HG03095 (cell line): ENCODE measurements around the gene SDCCAG8.
A peak's percentile ranks its signal among the peaks of the same experiment; 100 is the strongest.
"Not testable (repeated sequence)": the region's sequence is repeated elsewhere in the genome, so short reads cannot be mapped to it uniquely, and the experiment has no call there.

ENCODE experiments used
- ATAC-seq: cut with Tn5 transposase; IDR thresholded peaks from one replicate; pipeline ENCODE4 v1.9.1; 2021; ENCODE audit warnings: moderate library complexity; ENCODE audit not compliant: unreplicated experiment

SDCCAG8 gene

DNA sequence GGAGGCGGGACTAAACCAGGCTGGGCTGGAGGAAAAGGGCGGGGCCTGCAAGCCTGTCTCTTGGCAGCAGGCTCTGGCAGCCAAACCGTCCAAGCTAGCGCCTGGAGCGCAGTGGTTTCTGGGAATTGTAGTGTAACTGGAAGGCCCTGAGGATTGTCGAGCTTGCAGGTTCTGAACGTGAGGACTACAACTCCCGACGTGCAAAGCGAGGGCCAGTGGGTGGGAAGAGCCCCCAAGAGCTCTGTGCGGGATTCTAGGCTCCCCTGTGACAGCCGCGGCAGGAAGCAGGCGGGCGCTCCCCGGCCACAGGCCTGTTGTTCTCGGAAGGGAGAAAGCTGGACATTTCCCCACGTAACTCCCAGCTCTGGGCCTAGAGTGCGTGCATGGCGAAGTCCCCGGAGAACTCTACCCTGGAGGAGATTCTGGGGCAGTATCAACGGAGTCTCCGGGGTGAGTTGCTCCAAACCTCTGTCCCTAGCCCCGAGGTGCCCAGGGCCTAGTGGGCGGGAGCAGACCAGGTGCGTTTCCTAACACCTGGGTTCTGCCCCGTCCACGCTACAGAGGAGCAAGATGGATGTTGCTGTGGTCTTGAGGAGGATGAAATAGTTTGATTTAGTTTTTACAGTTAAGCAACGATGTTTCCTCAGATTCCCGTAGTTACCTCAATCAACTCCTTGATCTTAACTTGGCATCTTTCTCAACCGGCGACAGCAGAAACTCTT lies at the start of gene SDCCAG8:
TSS of gene SDCCAG8 (plus strand) at position 251 of the 722 bp plus-strand sequence. CDS start at position 384, 133 bp downstream.
- peak; percentile 71 for ATAC-seq

DNA sequence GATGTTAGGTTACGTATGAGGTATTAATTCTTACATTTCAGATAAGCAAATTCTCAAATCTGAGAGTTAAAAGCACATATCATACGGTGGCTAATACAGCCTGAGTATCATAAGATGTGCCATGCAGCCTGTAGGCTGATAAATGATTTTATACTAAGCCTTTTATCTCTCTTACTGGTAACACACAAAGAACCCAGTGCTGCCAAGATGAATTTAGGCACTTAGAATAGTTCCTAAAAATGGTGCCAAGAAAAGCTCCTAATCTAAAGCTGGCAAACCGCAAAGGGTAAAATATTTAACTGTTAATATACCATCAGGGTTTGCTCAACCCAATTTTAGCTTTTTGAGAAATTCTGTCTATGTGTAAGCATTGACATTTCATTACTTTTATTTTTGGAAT lies 43.9 kb upstream of the SDCCAG8 start:
- not testable (repeated sequence) for ATAC-seq

DNA sequence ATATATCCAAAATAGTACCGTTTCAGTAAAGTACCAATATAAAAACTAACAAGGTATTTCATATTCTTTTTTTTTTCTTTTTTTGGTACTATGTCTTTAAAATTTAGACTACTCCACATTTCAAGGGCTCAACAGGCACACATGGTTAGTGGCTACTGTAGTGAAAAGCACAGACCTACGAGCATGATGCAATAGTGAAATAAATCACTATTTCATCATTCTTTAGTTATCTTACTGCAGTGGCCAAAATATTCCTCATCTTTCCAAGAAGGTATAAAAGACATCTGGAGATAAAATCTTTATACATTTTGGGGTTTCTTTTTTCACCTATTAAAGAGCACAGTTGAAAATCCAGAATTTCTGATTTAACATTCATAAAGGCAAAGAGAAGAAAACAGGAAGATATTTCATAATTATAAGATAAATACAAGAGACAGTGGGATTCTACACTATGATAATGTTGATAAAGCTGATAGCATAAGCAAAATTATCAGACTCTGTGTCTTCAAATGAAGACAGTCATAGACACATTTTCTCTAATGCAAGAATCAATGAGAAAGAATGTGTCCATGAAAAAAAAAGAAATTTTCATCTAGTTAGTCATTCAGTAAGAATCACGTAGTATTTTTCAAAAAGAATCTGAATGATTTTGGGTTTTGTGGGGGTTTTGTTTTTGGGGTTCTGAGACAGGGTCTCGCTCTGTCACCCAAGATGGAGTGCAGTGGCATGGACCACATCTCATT lies 42.6 kb upstream of the SDCCAG8 start:
- ATAC-seq = no peak

DNA sequence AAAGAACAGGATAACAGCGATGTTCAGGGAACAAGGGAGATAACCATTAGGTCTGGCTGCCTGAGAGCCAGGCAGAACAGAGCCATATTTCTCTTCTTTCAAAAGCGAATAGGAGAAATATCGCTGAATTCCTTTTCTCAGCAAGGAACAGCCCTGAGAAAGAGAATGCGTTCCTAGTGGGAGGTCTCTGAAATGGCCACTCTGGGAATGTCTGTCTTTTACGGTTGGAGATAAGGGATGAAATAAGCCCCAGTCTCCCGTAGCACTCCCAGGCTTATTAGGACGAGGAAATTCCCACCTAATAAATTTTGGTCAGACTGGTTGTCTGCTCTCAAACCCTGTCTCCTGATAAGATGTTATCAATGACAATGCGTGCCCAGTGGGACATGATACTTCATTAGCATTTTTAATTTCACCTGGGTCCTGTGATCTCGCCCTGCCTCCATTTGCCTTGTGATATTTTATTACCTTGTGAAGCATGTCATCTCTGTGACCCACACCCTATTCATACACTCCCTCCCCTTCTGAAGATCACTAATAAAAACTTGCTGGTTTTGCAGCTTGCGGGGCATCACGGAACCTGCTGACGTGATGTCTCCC lies 40.5 kb upstream of the SDCCAG8 start:
- not testable (repeated sequence) for ATAC-seq

DNA sequence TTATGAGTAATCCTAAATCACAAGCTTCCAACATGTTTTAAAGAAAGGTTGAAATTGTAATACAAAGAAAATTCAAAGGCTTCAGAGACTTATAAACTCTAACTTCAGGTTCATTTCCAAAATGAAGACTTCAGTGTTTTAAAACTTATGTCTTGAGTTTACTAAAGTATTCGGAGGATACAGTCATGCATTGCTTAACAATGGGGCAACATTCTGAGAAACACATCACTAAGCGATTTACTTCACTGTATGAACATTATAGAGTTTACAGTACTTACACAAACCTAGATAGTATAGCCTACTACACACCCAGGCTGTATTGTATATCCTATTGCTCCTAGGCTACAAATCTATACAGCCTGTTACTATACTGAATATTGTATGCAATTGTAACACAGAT lies 39.1 kb upstream of the SDCCAG8 start:
- no peak for ATAC-seq

DNA sequence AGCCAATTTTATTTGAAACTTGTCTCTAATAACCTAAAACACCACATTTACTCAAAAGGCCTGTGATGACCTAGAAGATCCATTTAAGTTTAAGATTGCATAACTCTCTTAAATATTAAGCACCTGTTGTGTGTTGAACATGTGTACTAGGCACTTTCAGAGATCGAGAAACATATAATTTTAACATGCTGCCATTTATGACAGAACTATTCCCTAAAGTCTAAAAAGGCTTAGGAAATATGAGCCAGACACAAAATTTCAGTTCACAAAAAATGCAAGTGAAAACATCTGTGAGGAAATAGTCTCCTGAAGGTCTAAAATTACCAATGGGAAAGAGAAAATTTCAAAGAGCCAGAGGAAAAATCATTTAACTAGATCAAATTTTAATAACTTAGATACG lies 38.5 kb upstream of the SDCCAG8 start:
- ATAC-seq = no peak

DNA sequence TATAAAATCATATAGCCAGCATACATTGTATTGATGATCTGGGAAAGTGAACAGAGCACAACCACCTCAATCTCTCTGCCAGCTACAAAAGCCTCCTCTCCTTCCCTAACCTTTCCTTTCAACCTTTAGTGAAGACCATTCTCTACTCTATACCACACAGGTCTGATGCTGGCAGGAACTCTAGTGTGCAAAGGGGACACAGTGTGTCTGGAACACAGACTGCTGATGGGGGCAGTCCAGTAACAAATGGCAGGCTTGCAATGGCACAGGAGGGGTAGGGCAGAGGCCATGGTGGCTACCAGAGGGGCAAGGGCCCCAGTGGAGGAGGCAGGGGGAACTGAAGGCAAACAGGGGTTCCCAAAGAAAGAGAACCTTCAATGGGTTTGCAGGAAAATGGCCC lies 37.8 kb upstream of the SDCCAG8 start:
- ATAC-seq = no peak

DNA sequence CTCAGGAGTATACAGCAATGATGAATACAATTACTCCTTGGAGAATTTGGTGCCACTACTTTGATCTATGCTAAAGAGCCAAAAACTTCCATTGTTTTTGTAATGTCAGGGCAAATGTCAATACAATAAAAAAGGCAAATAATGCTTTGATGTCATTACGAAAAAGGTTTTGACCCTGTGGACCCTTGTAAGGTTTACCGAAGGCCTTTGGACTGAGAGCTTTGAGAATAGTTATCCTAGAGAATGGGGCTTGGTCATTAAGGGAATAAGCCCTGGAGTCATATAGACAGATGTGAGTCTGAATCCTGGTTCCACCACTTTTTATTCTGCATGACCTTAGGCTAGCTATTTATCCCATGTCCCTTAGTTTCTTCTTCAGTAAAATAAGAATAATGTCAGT lies 28.2 kb upstream of the SDCCAG8 start:
- no peak for ATAC-seq

DNA sequence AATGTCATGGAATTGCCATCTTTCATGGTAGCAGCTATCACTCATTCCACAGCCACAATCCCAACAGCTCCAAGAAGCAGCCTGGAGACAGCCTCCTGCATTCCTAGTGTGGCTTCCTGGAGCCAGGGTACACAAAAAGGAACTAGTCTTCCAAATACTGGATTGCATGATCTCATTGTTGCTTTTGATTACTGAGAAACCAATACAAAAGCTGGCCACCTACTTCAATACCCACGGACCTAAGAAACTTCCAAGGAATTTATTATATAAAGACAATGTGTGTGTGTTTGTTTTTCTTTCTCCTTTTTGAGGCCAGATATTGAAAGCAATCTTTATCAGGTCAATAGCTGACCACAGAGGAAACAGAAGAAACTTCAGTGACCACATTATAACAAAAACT lies 26.3 kb upstream of the SDCCAG8 start:
- ATAC-seq = no peak

DNA sequence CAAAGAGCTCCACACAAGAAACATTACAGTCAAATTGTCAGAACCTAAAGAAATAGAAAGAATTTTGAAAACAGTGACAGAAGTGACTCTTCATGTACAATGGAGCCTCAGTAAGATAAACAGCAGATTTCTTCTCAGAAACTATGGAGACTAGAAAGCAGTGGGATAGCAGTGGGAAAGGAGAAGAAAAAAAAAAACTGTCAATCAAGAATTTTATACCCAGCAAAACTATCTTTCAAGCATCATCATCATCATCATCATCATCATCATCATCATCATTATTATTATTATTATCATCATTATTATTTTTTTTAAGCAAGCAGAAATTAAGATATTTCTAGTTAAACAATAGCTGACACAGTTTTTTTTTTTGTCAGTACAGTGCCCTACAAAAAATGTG lies 24.9 kb upstream of the SDCCAG8 start:
- ATAC-seq = no peak

DNA sequence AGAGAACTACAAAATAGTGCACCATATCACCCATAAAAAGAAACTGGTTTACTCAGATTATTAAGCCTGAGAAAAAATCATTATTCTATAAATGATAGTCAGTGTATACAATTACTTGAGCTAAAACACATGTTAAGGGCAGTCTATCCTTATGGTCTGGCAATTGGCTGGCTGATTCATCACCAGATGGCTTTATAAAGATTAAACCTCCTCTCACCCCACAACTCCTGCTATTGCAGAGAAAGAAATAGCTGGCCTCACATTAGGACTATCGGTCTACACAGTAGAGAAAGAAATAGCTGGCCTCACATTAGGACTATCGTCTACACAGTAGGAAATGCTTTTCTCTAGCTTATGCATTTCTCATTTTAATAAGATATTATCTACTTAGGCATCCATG lies 21.9 kb upstream of the SDCCAG8 start:
- no peak for ATAC-seq

DNA sequence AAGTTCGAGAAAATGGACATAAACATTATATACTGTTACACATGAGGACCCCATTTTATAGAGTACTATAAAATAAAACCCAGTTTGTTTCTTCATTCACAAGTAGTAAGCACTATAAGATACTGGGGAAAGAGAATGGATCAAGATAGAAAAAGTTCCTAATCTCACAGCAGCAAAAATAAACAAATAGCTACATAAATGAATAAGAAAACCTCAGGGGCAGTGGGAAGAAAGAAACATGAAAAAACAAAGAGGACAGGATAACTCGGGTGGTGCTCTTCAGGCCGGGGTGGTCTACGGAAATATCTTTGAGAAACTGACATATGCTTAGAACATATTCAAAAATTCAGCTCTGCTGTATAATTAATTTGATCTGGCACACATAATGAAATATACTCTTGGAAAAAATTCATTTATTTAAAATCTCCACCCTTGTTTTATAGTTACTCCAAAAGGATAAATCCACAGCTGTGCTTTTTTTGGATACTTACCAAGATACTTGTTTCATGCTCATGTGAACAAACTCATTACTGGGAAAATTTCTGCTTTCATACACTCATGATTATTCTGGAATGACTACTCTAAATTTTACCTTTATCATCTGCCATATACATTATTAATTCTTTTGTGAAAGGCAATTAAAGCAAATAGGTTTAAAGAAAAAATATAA lies 20.7 kb upstream of the SDCCAG8 start:
- ATAC-seq = no peak

DNA sequence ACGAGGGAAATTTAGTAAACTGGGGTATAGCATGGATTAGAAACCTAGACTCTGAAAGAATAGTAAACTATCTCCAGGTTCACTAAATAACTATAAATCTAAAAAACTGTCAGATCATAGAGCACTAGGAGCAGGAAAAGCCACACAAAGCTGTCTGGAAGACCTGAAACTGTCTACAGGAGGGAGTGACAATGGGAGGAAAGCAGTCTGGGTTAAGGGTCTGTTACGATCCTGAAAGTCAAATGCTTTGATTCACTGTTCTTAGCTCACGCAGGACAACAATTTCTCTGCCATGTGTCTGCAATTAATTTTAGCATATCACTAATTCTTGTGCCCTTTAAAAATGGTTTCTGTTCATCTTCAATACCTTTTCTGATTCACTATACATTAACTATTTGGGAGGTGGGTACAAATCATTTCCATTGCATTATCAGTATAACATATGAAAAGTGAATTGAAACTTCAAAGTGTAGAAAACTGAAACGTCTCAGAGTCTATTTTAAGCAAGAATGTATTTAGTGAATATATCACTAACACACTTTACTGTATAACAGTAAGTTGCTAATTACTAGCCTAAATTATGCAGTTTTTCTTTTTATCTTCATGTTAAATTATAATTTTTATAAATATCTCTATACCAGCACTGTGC lies 19.1 kb upstream of the SDCCAG8 start:
- peak; percentile 63 for ATAC-seq

DNA sequence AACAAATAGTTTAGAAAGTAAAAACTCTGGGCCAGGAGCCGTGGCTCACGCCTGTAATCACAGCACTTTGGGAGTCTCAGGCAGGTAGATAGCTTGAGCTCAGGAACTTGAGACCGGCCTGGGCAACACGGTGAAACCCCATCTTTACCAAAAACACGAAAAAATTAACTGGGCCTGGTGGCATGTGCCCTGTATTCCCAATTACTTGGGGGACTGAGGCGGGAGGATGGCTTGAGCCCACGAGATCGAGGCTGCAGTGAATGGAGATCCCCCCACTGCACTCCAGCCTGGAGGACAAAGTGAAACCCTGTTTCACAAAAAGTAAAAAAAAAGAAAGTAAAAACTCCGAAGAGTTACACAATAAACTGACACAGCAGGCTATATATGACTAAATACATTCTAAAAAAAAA lies 11.4 kb upstream of the SDCCAG8 start:
- peak; percentile 56 for ATAC-seq

DNA sequence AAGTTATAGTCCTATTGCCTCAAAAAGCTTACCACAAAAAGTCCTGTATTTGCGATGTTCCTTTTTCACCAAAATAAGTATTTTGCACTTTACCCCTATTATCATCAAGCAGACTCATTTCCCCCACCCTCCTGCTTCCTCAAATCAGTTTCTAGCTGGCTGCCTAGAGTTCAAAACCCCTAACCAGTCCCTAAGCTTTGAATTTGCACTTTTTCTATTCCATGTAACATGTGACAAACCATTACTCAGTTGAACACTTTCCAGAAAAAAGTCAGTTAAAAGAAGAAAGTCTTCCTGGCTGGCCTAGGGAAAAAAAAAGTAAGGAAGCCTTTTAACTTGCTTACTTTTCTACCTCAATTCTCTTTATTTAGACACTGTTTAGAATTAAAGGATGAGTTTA lies 8.9 kb upstream of the SDCCAG8 start:
- ATAC-seq = no peak

DNA sequence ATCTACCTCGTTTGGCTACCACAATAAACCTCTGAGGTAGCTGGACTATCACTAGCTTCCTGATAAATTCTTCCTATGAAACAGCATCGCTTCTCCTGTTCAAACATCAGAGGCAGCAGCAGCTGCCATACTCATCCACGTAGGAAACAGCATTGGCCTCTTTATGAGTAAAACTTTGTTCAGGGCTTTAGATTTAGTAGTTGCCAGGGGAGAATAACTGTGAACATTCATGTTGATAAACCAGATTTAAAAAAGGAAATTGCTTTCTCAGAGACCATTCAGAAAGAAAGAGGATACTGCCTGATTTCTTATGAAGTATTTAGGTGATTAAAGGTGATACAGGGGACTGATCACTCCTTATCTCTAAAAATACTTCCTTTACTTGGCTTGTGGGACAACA lies 7.9 kb upstream of the SDCCAG8 start:
- ATAC-seq = no peak

DNA sequence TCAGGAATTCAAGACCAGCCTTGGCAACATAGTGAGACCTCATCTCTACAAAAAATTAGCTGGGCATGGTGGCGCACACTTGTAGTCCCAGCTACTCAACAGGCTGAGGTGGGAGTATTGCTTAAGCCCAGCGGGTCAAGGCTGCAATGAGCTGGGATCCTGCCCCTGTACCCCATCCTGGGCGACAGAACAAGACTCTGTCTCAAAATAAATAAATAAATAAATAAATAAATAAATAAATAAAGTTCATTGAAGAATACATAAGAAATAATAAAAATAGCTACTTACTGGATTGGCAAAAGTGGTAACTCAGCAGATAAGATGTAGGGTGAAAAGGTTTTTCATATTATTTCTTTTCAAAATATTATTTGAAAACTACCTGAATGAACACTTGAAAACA lies 6.6 kb upstream of the SDCCAG8 start:
- ATAC-seq = no peak

DNA sequence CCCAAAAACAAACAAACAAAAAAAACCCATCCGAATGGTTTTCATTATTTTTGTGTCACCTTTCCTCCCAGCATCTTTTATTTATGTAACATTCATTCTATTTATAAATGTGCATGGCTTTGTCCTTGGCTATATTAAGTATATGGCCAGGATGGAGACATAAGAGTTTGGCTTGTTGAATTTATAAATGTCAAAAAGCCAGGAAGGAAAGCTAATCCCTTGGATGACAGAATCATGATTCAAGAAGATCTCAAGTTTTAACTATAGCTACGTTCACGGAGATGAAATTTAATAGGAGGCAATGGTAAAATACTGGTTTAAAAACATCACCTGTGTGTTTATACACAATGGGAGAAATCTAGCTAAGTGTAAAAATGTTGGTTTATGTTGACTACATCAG lies 5.7 kb upstream of the SDCCAG8 start:
- ATAC-seq = no peak

DNA sequence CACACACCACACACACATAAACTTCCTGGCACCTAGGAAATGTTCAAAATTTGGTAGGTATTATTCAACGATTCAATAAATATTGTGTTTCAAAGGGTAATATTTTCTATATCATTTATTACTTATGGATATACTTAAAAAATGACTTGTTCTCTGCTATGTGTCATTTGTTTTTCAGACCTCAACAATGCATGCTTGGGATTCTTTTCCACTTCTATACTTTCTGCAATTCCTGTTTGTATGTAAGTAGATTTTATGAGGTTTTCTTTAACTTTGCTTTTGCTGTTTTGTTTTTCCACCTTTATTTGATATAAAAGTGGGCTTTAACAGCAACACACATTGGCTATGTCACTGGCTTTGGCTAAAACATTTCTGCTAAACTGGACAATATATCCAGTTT lies 4.3 kb upstream of the SDCCAG8 start:
- ATAC-seq = no peak

DNA sequence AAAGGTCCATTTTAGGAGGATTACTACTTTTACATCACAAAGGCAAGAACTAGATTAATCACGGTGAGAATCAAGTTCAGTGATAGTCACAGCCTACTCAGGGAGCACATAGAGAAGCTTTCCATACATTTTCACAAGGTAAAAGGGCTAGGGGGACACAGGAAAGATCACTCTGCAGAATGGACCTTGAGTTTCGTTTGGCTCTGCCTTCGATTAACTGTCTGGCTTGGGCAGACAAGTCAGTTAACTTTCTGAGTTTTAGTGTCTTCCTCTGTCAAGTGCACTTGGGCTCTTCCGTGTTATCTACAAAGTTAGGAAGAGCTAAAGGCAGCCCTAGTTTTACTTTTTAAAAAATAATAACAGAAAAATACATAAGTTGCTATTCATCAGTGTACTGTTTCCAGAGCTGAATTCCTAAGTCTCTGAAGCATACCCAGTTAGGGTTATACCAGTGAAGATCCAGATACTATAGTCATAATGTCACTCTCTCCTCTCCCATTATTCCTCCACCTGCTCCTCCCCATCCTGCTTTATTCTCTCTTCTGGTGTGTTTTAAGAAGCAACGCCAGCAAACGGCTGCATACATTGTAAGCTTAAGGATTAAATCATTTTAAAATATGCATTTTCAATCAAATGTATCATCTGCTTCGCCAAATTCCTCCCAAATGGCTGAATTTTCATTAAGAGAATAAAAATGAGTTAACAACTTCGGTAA lies 2.5 kb upstream of the SDCCAG8 start:
- no peak for ATAC-seq

DNA sequence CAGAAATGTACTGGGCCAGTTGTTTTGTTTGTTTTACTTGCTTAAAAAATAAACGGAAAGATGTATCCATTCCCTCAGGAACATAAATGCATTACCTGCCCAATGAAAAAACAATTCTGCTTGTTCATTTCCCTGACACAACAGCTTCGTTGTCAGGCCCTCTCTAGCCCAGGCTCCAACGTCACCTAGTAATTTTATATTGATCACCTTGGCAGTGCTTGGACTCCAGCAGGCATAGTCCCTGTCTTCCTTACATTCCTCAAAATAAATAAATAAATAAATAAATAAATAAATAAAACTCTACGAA lies 2.0 kb upstream of the SDCCAG8 start:
- ATAC-seq = no peak
